GM19025 (cell line): ENCODE measurements around the gene LMOD3.

Source experiments
- ATAC-seq: cut with Tn5 transposase; IDR thresholded peaks from one replicate; pipeline ENCODE4 v1.9.1; 2021; ENCODE audit warnings: mild to moderate bottlenecking, low read depth, moderate library complexity; ENCODE audit not compliant: unreplicated experiment

The LMOD3 gene

GRCh38 chr3:69122403-69122802, at the start of gene LMOD3:
TSS of gene LMOD3 (minus strand) at chr3:69122595. CDS start at chr3:69122386, 209 bp downstream.
- ATAC-seq: no peak

DNA sequence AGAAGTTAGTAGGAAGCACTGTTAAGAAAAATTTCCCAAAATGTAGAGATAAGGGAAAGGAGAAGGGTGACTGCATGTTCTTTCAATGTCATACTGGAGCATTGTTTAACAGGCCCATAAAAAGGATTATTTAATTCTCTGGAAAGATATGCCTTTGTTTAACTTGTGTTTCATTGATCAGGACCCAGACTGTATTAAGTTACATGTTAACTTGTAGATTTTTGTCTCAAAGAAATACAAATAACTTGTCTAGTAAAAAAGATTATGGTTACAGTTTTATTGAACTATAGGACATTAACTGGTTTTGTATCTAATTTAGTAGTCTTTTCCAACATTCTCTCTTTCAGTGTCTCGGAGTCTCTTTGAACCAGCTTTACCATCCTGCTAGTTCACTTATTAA, 49.7 kb upstream of the LMOD3 start:
- no peak for ATAC-seq

GRCh38 chr3:69166446-69166845, 44.1 kb upstream of the LMOD3 start:
- ATAC-seq: no peak

DNA sequence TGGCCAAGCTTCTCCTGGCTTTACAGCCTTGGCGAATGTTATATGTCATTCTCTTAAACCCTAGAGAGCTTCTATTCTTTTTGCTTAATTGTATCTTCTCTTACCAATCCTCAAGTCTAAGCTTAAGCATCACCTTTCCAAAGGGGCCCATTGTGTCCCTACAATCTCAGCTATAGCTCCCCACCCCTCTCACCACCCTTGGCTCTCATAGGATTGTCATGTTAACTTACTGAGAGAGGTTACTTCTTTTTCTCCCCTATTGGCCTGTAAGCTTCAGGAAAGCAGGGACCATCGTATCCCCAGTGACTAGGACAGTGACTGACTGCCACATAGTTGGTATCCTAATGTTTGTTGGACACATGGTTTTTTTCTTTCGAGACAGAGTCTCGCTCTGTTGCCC, 43.3 kb upstream of the LMOD3 start:
- ATAC-seq: no peak

DNA sequence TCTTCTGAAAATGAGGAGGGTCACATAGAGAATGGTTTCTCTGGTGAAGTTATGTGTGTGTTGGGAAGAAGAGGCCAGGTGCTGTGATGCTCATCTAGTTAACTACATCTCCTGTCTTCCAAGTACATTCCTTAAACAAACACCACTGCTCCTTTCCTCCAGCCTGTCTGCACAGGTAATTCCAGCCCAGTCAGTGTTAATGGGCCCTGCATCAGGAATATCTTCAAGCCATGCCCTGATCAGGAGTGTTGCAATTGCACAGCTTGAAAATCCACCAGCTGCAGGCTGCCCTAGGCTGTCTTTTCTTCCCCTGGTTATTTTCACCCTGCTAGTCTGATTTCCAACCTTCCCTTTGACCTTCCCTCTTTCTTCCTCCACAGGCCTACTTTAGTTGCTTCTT, 41.9 kb upstream of the LMOD3 start:
- ATAC-seq: no peak

GRCh38 chr3:69162308-69162980, 40.0 kb upstream of the LMOD3 start:
- ATAC-seq: no peak

DNA sequence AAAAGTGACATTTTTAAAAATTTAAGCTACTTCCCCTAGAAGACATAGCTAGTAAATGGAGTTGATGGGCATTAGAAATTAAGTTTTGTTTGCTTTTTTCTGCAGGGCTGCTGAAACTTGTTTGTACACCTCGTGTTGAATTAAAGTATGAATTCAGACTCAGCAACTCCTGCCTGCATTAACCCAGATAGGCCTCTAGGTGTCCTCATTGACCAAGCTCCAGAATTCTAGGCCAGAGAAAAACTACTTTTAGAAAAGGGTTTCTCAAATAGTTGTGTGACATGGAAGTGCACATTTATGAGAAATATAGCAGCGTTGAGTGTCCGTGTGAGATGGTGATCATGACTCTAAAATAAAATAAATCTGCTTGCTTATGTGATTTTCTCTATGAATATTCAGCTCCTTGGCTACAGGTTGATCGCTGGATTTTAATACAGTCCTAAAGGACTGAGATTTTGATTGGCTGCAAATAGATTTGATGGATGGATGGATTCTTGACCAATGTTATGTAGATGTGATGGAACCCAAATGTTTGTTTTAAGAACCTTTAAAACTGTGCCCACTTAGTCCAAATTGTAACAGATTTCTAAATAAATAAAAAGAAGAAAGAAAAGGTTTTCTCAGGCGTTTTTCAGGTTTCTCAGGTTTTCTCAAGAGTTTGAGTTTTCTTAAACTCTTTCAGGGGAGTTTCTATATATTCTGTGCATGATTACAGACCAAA, 39.4 kb upstream of the LMOD3 start:
- ATAC-seq: no peak

- no peak for ATAC-seq
These were observed 38.1 kb upstream of the LMOD3 start for GRCh38 chr3:69160525-69160924.

GRCh38 chr3:69160107-69160506, 37.7 kb upstream of the LMOD3 start:
- ATAC-seq: no peak

GRCh38 chr3:69149586-69149985, 27.2 kb upstream of the LMOD3 start:
- ATAC-seq: no peak

- no peak for ATAC-seq
These were observed 23.3 kb upstream of the LMOD3 start for GRCh38 chr3:69145688-69146087.

DNA sequence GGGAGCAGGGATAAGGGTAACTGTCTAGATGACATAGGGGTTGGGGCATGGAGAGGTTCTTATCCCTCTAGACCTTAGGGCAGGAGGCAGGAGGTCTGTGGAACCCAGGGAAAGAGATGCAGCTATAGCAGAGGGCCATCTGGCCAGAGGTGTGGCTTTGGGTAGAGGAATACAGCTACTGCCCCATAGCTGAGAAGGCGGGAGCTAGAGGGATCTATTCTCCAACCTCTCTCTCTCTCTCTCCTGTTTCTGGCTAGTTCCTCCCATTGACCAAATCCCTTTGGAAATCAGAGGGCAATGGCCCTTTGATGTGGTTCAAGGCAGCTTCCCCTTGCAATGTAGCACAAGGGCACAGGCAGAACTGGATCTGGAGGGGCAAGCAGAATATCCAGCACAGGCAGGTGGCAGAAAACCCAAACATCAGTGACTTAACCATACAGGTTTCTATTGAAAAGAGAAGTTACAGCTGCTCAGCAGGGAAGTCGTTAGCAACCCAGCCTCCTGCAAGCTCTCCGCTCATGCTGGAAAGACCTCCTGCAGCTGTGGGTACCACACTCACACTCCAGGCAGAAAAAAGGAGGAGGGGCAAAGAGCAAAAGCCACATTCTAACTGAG, 22.3 kb upstream of the LMOD3 start:
- no peak for ATAC-seq

DNA sequence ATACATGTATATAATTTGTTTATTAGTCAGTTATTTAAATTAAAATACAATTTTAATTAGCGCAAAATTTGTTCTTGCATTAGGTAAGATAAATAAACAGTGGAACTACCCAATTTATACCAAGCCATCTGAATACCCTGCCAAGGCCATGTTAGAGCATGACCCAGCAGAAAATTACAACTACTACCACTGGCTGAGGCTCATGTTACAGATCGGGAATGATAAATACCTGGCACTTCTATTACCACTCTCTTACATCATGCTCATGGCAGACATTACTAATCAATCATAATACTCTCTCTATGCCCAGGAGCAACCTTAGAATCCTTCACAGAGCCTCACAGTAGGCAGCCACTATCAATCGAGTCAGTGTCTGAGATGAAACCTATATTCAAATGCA, 21.2 kb upstream of the LMOD3 start:
- ATAC-seq: no peak

- ATAC-seq: no peak
These were observed 20.5 kb upstream of the LMOD3 start for GRCh38 chr3:69142797-69143454.

DNA sequence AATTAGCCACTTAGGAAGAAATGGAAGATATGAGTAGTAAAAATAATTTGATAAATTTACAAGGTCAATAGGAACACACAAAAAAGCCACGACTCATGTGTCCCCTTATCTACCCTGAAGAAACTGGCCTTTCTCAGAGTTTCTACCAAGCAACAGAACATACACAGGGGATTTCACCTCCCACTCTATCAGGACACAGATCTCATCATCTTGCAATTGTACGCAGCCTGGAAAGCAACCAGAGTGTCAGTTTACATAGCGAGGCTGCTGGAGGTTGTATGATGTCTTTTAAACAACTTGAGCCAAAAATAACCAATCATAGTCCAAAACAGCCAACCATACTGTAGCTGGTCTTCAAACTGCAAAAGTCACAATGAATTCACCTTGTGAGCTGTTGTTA, 19.7 kb upstream of the LMOD3 start:
- no peak for ATAC-seq

- ATAC-seq: no peak
These were observed 18.9 kb upstream of the LMOD3 start for GRCh38 chr3:69141313-69141712.

DNA sequence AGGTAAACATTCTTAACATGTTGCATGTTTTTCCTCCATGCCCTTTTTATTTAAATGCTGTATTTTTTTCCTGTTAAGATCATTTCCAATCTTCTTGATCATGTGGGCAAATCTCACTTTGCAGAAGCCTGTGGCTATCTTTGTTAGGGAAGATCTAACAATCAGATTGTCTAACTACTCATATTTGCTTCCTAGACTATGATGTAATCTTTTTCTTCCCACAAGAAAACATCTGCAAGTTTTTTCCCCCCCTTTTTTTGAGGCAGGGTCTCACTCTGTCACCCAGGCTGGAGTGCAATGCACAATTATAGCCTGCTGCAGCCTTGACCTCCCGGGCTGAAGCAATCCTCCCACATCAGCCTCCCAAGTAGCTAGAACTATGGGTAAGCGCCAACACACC, 15.0 kb upstream of the LMOD3 start:
- no peak for ATAC-seq

- ATAC-seq: no peak
These were observed 14.6 kb upstream of the LMOD3 start for GRCh38 chr3:69137005-69137404.

DNA sequence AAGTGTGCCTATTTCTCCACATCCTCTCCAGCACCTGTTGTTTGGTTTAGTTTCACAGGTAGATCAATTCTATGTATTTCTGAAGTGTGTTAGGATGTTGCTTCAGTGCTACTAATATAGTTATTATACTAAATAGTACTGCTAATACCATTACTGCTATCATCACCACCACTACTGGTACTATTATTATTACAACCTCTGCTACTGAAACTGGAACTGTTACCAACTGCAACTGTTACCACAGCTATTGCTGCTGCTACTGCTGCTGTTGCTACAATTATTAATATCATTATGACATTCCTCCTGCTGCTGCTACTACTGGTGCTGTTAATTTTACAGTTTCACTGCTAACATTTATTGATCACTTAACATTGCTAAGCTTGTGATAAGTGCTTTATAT, 8.3 kb upstream of the LMOD3 start:
- ATAC-seq: no peak

GRCh38 chr3:69129531-69129930, 7.1 kb upstream of the LMOD3 start:
- no peak for ATAC-seq

GRCh38 chr3:69128509-69128908, 6.1 kb upstream of the LMOD3 start:
- no peak for ATAC-seq
